VCaP (cell line): ENCODE results near the gene PRND.

ENCODE experiments used
- H3K27ac ChIP-seq: fragments of 450-650 bp; 2 replicates; pipeline ENCODE4 v1.5.1; 2017
- CTCF ChIP-seq: fragments of 450-650 bp; conservative IDR thresholded peaks from 2 replicates; pipeline ENCODE4 v1.5.1; 2017; ENCODE audit warnings: mild to moderate bottlenecking, moderate library complexity

Gene PRND

GRCh38 chr20:4763723-4764510 lies 42.2 kb downstream of the PRND start:
- no peak for TF ChIP-seq CTCF
- no peak overlapping the region for H3K27ac ChIP-seq

- H3K27ac ChIP-seq: no peak overlapping the region
- no peak for TF ChIP-seq CTCF
Measured at GRCh38 chr20:4764805-4765204, 43.1 kb downstream of the PRND start.

GRCh38 chr20:4765681-4766080 lies 44.0 kb downstream of the PRND start:
- no peak overlapping the region for H3K27ac ChIP-seq
- no peak for TF ChIP-seq CTCF

GRCh38 chr20:4766631-4767030 lies 44.9 kb downstream of the PRND start:
- no peak for TF ChIP-seq CTCF
- no peak overlapping the region for H3K27ac ChIP-seq

- H3K27ac ChIP-seq: no peak overlapping the region
- TF ChIP-seq CTCF: no peak
Measured at GRCh38 chr20:4767084-4767483, 45.4 kb downstream of the PRND start.

GRCh38 chr20:4769328-4769727 lies 47.6 kb downstream of the PRND start:
- H3K27ac ChIP-seq: no peak overlapping the region
- no peak for TF ChIP-seq CTCF

- no peak overlapping the region for H3K27ac ChIP-seq
- TF ChIP-seq CTCF: no peak
Measured at GRCh38 chr20:4770026-4770425, 48.3 kb downstream of the PRND start.
